Gastrocnemius medialis (tissue), 4 donors: Measurements from ENCODE around the gene BMI1.

Source experiments
- POLR2A ChIP-seq, 2 donors: fragments of 450-650 bp; IDR thresholded peaks; one replicate each; pipeline ENCODE4 v1.6.1; 2017; ENCODE audit warnings: antibody characterized with exemption in 2 of 2, mild to moderate bottlenecking in 2 of 2, moderate library complexity in 2 of 2
- TF ChIP-seq, protein P1 (sequence below), 5 experiments: fragments of 450-650 bp in 3 of 5; fragments of 200-600 bp in 2 of 5; sonication (generic) in 2 of 5; IDR thresholded peaks in 4 of 5; conservative IDR thresholded peaks in 1 of 5; 1 replicate in 4 of 5; 2 replicates in 1 of 5; pipeline ENCODE4 v1.5.1; 2016 to 2019; ENCODE audit warnings: antibody characterized with exemption in 5 of 5, mild to moderate bottlenecking in 3 of 5, moderate library complexity in 3 of 5

DNA sequence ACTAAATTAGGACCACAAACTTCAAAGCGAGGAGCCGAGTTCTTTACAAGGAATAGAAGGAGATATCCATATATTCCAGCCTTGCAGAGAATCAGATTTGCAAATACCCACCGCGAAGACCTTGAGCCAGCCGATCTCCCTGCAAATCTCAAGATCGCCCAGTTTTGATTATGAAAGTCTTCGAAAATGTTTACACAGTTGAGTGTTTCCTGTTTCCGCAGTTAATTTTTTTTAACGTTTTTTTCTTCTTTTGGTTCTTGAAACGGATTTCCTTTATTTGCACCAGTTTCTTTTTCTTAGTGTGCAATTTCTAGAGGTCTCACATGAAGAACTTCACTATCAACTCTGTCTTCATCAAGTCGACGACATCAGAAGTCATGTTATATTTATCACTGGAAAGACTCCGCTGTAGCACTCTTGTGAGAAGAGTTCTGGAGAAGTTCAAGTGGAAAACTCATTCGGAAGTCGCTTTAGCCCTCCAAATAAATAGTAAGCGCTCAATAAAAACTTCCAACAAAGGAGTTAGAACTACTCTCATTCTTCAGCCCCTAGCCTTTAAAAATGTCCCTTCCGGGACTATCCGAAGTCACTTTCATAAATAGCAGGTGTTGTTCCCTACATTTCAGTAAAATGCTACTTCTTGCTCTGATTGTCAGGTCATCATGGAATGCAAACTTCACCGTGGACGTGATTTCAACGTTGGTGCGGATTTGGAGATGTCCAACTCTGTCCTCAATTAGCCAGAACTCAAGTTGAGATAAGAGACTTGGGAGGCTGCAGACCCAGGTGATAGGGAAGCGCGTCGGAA is 12.5 kb downstream of the BMI1 start:
- TF ChIP-seq, protein P1, sequence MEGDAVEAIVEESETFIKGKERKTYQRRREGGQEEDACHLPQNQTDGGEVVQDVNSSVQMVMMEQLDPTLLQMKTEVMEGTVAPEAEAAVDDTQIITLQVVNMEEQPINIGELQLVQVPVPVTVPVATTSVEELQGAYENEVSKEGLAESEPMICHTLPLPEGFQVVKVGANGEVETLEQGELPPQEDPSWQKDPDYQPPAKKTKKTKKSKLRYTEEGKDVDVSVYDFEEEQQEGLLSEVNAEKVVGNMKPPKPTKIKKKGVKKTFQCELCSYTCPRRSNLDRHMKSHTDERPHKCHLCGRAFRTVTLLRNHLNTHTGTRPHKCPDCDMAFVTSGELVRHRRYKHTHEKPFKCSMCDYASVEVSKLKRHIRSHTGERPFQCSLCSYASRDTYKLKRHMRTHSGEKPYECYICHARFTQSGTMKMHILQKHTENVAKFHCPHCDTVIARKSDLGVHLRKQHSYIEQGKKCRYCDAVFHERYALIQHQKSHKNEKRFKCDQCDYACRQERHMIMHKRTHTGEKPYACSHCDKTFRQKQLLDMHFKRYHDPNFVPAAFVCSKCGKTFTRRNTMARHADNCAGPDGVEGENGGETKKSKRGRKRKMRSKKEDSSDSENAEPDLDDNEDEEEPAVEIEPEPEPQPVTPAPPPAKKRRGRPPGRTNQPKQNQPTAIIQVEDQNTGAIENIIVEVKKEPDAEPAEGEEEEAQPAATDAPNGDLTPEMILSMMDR (IDR thresholded peaks at IDR 0.05 in 4 of 5, conservative IDR thresholded peaks at IDR 0.05 in 1 of 5), result no peak
- no peak for TF ChIP-seq POLR2A (IDR thresholded peaks at IDR 0.05)
